Stimulated activated CD8-positive, alpha-beta memory T cell treated with anti-CD3 and anti-CD28 coated beads, Interleukin-7, amount 100 ng/mL, for 48 hours (primary cell): ENCODE data around the gene SMYD3.
"Not testable (repeated sequence)": the region's sequence is repeated elsewhere in the genome, so short reads cannot be mapped to it uniquely, and the experiment has no call there.

Experiments used
- DNase-seq, 2 donors: peaks; one replicate each; pipeline ENCODE4 v3.0.0-alpha.2; 2020; ENCODE audit warnings: low read depth in 1 of 2; ENCODE audit errors: extremely low read depth in 1 of 2

SMYD3 gene

DNA sequence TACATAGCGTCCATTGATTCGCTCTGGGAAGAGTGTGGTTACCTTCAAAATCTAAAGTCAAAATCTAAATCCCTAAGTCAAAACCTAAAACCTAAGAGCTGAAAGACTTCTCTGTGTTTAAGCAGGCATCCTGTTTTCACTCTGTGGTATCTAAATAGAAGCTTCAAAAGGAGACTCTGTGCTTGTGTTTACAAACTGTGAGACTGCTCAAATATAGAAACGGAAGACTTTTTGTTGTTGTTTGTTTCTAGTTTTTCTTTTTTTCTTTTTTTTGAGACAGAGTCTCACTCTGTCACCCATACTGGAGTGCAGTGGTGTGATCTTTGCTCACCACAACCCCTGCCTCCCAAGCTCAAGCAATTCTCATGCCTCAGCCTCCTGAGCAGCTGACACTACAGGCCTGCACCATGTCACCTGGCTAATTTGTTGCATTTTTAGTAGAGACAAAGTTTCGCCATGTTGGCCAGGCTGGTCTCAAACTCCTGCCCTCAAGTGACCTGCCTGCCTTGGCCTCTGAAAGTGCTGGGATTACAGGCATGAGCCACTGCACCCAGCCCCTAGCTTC is 425.9 kb downstream of the SMYD3 start:
- no peak for DNase-seq

DNA sequence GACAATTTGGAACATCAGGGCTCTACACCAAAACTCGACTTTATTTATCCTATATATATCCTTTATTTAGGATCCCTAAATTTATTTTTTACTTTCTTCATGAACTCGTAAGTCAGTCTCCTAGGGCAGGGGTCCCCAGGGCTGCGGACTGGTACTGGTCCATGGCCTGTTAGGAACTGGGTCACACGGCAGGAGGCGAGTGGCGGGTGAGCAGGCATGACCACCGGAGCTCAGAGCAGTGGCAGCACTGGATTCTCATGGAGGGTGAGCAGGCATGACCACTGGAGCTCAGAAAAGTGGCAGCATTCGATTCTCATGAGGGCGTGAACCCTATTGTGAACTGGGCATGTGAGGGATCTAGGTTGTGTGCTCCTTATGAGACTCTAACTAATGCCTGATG is 427.0 kb downstream of the SMYD3 start:
- no peak for DNase-seq

DNA sequence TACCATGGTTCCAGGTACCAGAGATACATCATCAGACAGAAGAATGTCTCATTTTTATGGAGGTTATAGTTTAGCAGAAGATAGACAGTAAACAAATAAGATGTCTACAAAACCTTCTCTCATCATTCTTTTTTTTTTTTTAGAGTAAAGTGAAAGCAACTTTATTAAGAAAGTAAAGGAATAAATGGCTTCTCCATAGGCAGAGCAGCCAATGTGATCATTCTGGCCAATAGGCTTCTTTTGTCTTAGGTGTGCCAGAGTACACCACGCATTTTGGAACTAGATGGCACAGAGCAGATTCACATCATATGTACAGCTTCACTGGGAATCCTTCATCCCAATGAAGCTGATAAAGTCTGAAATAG is 428.2 kb downstream of the SMYD3 start:
- DNase-seq = no peak

DNA sequence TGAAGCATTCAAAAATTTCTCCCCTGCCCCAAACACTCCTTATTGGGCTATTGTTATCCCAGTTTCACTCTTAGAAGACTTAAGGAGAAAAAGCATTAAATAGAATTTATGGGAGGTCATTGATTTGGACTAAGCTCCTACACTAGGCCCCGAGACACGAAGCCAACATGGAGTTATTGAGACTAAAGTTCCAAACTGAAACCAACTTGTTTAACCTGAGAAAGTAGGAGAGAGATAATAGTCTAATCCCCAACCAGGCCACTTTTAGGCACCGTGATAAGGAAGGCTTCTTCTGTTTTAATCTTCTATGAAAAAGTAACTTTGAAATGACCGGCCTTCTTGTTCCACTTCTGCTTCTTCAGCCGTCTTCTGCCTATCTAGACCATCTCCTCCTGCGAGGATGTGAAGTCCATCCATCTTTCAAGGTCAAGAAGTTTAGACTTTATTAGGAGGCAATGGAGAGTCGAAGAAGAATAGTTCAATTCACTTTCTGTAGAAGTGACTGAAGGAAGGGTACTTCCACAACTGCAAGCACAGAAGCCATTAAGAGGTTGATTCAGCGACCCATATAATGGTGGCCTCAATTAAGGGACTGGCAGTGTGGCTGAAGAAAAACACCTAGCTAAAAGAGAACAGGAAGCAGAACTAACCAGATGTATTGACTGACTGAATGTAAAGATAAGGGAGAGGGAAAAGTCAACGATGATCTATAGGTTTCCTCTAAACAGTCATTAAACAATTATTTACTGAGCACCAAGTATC is 428.8 kb downstream of the SMYD3 start:
- no peak for DNase-seq

DNA sequence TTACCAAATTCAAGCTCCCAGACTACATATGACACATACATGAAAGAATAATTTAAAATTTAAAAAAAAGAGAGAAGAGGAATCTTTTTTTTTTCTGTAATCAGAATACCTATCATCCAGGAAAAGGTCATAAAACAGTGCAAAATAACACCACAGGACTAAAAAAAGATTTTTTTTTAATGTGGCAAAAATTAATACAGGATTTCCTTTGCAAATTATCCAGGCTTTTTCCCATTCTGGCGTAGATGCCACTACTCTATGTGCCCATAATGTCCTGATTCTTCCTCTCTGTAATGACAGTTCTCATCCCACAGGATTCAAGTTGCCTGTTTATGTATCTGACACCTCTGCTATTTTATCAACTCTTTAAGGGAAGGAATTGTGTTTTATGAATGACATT is 429.6 kb downstream of the SMYD3 start:
- no peak for DNase-seq

DNA sequence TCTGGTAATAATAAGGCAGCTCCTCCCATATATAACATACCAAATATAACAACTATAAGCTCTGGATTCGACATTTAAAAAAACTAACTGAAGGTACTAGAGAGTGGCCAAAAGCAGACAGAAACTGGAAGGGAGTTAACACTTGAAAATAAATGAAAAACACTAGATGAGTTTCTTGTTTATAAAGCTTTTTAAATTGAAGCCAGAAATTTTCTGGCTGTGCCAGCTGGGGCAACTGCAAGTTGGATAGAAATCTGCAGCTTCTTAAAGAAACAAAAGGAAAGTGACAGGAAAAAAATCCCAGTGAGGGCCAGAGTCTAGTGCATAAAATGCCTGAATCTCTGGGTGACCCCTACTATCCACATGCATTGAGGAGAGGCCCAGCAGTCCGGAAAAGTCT is 432.7 kb downstream of the SMYD3 start:
- DNase-seq = no peak

DNA sequence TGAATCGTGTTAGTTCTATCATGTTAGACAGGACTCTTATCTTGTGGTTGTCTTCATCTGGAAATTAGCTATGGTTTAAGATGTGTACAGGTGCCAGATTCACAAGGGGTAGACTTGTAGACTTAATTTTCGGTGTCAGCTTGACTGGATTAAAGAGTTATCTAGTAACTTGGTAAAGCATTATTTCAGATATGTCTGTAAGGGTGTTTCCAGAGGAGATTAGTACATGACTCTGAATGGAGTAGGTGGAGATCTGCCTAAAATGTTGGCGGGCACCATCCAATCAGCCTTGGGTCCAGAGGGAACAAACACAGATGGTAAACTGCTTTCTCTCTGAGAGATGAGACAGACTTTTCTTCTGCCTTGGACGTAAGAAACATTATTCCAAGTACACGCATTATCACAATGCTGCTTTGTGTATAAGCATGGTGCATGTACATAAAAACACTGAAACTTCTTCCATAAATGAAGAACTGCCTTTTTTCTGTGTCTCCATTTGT is 434.6 kb downstream of the SMYD3 start:
- no peak for DNase-seq

DNA sequence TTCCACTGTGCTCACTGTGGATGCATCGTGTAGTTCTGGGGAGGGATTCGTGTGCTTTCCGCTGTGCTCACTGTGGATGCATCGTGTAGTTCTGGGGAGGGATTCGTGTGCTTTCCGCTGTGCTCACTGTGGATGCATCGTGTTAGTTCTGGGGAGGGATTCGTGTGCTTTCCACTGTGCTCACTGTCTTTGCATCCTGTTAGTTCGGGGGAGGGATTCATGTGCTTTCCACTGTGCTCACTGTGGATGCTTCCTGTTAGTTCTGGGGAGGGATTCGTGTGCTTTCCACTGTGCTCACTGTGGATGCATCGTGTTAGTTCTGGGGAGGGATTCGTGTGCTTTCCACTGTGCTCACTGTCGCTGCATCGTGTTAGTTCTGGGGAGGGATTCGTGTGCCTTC is 435.1 kb downstream of the SMYD3 start:
- DNase-seq = not testable (repeated sequence)

DNA sequence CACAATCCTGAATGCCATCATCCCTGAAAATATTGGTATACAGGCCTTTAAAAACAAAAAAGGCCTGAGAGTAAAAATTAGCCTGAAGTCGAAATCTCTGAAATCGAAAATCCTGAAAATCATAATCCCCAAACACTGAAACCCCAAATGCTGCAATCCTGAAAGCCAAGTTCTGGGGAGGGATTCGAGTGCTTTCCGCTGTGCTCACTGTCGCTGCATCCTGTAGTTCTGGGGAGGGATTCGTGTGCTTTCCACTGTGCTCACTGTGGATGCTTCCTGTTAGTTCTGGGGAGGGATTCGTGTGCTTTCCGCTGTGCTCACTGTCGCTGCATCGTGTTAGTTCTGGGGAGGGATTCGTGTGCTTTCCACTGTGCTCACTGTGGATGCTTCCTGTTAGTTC is 435.5 kb downstream of the SMYD3 start:
- not testable (repeated sequence) for DNase-seq

DNA sequence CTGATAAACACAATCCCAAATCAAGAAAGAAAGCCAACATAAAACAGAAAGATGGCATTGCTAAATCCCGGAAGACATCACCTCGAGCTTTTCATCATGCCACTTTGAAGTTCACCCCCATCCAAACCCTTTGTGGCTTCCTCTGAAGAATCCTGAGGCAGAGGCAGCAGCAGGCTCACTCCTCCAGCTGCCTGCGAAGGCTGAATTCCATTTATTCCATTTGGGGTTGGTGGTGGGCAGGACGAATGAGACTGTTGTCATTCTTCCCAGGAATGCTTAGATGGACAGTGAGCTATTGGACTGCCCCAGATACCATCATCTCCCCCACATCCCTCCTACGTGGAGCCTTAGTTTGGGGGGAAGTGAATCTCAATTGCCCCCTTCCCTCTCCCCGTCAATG is 437.5 kb downstream of the SMYD3 start:
- no peak for DNase-seq

DNA sequence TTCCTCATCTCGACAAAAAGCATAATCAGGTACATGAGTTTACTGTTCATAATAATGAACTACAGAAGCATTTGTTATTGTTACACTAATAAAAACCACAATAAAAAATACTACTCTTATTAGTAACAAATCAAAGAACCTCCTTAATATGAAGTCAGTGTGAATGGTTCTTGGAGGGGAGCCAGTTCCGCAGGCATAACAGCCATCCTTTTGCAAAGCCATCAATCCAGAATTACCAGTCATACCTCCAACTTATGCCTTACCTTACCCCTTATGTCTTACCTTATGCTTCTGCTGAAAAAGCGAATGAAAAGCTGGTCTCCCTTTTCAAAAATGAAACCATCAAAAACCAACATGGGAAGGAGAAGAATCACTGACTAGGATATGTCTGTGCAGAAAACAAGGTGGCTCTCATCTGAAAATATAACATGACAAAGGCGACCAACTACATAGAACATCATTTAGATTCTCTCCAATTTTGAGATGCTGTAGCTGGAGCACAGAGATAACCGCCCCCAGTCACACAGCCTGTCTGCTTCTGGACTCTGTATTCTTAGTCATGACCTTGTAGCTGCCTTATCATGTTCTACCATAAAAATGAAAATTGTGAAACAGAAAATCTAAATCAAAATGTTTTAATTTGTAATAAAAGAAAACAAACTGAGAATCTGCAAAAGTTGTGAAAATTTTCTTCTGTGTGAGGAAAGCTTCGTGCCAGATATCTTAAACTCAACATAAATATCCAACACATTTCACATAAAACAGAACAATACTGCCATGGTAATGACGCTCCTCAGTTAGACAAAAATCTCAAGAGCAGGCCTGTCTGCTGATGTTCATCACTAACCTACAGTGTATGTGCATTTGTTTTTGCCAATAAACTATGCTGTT is 438.2 kb downstream of the SMYD3 start:
- no peak for DNase-seq

DNA sequence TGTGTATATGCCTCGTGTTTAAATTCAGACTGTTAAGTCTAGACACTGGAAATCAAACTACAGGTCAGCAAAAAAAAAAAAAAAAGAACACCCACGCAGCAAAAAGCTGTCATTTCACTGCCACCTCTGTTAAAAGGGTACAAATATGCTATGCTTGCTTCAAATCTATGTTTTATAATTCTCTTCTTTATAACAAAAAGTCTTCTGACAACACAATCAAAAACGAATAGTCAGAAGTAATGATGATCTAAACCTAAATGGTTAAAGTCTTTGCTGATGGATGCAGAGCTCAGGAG is 438.9 kb downstream of the SMYD3 start:
- no peak for DNase-seq

DNA sequence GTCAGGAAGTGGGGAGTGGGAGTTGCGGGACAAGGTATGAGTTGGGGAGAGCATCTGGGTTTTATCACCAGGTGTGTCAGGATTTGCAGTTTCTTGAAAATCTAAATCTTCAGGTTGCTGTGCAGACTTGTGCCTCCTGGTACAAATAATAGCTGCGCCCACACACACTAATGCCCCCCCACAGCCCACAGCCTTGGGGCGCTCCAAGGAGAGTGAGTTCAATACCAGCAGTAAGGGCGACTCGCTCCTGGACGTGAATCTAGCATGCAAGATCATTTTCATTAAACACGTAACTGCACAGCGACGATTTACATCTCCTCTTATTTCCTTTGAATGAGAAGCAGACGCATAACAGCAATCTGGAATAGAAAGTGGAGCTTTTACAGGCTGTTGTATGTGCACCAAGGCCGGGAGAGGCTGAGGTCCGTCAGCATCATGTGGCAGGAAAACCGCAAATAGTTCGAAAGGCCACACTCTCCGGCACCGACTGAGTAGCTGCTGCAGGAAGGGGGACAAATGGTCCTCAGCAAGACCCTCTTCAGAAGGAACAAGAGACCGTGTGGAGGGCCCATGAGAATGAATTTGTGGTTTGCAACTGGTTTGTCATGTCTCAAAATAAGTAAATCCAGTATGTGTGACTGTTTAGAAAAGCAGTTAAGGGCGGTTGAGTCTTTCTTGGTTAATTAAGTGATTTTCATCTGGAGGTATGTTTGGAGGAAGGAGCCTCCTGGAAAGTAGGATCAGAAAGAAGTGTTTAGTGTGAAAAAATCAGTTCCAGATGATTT is 439.5 kb downstream of the SMYD3 start:
- no peak for DNase-seq

DNA sequence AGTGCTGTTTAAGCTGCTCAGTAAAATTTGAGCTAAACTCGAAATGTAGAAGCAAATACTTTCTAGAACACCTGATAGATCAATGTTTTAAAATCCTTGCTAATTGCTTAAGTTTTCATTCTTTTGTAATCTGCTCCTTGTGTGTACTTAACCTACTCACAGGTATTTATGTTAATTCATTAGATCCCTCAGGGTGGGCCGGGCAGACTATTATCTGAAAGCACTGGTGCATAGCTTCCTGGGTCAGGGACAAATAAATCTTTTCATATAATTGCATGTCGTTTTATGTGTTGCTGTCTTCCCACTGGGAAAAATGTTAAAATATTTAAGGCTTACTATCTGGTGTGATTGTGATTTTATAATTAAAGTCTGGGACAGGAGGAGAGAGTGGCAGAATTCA is 440.5 kb downstream of the SMYD3 start:
- no peak for DNase-seq

DNA sequence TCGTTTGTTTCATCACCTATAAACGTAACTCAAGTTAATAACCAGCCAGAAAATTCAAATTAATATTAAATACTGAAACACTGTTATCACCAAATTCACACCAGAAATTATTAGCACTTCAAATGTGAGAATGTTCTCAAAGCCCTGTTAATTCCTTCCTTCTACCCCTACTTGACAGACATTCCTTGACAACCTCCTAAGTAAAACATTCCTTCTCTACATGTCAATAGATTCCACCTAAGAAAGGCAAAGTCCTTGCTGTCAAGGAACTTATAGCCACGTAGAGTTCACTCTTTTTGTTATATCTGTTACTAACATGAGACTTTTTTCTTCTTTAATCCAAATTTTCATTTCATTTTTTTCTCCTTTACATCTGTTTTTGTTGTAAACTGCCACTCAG is 441.5 kb downstream of the SMYD3 start:
- no peak for DNase-seq

DNA sequence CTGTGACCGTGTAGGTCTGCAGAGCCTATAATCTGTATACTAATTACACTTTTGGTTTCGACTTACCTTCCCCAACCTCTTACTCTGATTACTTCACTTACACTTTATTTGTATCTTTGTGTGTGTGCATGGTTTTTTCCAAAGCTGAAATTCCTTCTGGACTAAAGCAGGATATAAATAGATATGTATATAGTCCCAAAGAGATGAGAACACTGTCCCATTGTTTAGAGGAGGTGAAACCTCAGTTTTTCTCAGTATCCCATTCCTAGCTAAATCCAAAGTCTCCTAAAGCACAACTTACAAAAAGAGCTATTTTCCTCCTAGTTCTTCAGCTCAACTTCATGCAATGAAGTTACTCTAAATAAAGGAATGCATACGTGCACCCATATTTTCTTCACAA is 442.2 kb downstream of the SMYD3 start:
- DNase-seq = no peak

DNA sequence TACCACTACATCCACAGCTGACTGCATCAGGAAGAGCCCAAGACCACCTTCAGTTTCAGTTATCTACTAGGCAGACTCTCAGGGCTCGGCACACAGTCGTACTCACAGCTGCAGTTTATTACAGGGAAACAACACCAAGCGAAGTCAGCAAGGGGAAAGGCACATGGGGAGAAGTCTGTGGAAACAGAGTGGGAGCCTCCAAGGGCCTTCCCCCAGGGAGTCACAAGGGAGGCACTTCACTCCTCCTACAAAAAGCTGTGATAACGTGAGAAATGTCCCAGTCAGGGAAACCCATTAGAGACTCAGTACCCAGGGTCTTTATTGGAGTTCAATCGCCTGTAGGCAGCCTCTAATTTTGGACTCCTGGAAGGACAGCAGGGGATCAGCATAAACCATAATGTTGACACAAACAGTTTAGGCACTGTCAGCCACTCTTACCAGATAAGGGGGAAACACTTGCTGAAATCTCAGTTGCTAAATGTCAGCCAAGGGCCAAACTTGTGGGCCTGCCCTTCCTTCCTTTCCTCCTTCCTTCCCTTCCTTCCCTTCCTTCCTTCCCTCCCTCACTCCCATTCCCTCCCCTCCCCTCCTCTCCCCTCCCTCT is 444.0 kb downstream of the SMYD3 start:
- no peak for DNase-seq

DNA sequence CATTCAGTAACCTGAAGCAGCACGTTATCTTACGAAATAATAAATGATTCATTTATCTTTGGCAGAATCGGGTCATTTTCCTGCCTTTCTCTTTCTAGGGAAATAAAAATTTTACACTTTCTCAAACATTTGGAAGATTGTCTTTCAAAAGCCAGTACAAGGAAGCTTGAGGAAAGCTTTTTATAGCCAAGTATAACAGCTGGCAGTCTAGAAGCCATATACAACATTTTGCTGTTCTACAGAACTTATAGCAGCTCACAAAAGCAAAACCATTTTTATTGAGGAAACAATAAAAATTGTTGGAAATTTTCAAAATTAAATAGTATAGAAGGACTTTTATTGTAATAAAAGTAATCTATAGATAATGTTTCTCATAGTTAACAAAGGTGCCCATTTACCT is 448.6 kb downstream of the SMYD3 start:
- DNase-seq = no peak

DNA sequence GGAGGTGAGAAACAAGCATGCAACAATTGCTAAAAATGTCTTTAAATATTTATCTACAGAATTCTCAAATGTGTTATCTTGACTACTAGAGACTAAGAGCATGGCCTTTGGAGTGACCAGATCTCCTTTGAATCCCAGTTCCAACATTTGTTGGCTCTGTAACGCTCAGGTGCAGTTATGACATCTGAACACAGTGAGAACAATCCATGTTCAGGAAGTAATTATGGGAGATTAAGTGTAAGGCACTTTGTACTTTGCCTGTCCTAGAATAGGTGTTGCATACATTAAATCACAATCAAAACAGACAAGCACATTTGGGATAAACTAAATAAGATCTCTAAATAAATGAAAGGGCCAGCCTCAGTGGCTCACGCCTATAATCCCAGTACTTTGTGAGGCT is 454.5 kb downstream of the SMYD3 start:
- DNase-seq = no peak

DNA sequence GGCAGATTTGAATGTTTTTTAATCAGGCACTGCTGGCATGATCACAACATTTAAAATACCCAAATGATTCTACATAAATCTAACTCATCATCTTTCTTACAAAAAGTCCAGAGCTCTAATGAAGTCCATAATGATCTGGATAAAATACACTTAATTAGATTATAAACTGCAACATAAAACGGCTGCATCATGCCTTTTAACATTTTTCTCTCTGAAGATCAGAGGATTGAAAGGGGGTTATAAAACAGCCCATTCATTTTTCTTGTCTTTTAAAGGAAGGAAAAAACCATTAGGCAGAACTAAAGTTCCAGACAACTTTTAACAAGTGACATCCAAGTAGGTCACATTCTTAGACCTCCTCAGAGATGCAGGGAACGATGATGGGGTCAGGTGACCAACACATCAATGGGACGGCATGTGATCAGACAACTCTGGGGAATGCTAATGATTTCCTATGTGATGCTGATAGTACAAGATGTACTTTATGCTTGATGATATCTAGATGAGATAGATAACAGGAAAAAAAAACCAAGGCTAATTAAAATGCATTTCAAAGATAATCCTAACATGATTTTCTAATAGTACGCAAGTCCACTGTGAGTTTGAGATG is 455.1 kb downstream of the SMYD3 start:
- no peak for DNase-seq
